ENCODE data around the gene ZFR.
"Not testable (repeated sequence)": the region's sequence is repeated elsewhere in the genome, so short reads cannot be mapped to it uniquely, and the experiment has no call there.

ZFR gene

GRCh38 chr5:32329395-32329834 is 115.1 kb downstream of the ZFR start:
- H3K27me3 ChIP-seq (ENCODE audit: control insufficient read depth in 1 of 2, insufficient read depth in 2 of 2, low read length in 2 of 2): no peaks in the 10 kb centered on the region

GRCh38 chr5:32326216-32326772 is 118.2 kb downstream of the ZFR start:
- no peak overlapping the region for H3K4me3 ChIP-seq (ENCODE audit: low read depth in 1 of 2, low read length in 2 of 2)
- H3K9me3 ChIP-seq (ENCODE audit: control insufficient read depth in 1 of 2, low read length in 2 of 2): peaks cover 3 to 5% of the 10 kb centered on the region in 2 donors
- H3K4me1 ChIP-seq (ENCODE audit: control insufficient read depth in 1 of 2, insufficient read depth in 2 of 2, low read length in 2 of 2): peaks cover 3 to 5% of the 10 kb centered on the region in 2 donors
- no peak overlapping the region for H3K9ac ChIP-seq (ENCODE audit: low read depth in 1 of 2, low read length in 2 of 2)
- H3K36me3 ChIP-seq (ENCODE audit: control insufficient read depth in 1 of 2, insufficient read depth in 2 of 2, low read length in 2 of 2): no peaks in the 10 kb centered on the region
- H3K27me3 ChIP-seq (ENCODE audit: control insufficient read depth in 1 of 2, insufficient read depth in 2 of 2, low read length in 2 of 2): no peaks in the 10 kb centered on the region
- no peak overlapping the region for H3K27ac ChIP-seq (ENCODE audit: low read depth, low read length)

More at GRCh38 chr5:32329395-32329834, 115.1 kb downstream of the ZFR start:
- H3K27ac ChIP-seq (ENCODE audit: low read depth, low read length): no peak overlapping the region
- H3K36me3 ChIP-seq (ENCODE audit: control insufficient read depth in 1 of 2, insufficient read depth in 2 of 2, low read length in 2 of 2): no peaks in the 10 kb centered on the region
- H3K9me3 ChIP-seq (ENCODE audit: control insufficient read depth in 1 of 2, low read length in 2 of 2): no peaks in the 10 kb centered on the region
- H3K4me3 ChIP-seq (ENCODE audit: low read depth in 1 of 2, low read length in 2 of 2): no peak overlapping the region
- H3K4me1 ChIP-seq (ENCODE audit: control insufficient read depth in 1 of 2, insufficient read depth in 2 of 2, low read length in 2 of 2): peaks cover 3 to 5% of the 10 kb centered on the region in 2 donors
- no peak overlapping the region for H3K9ac ChIP-seq (ENCODE audit: low read depth in 1 of 2, low read length in 2 of 2)

- Histone ChIP-seq H3K4me1 (ENCODE audit: control insufficient read depth in 1 of 2, insufficient read depth in 2 of 2, low read length in 2 of 2) (peaks cover 0 to 3% of the 10 kb centered on the region in 2 donors), H3K9me3 (ENCODE audit: control insufficient read depth in 1 of 2, low read length in 2 of 2) (peaks cover 3 to 5% of the 10 kb centered on the region in 2 donors), H3K27me3 (ENCODE audit: control insufficient read depth in 1 of 2, insufficient read depth in 2 of 2, low read length in 2 of 2) (no peaks in the 10 kb centered on the region), H3K27ac (ENCODE audit: low read depth, low read length) (no peak overlapping the region), H3K9ac (ENCODE audit: low read depth in 1 of 2, low read length in 2 of 2) (no peak overlapping the region), H3K4me3 (ENCODE audit: low read depth in 1 of 2, low read length in 2 of 2) (no peak overlapping the region), H3K36me3 (ENCODE audit: control insufficient read depth in 1 of 2, insufficient read depth in 2 of 2, low read length in 2 of 2) (no peaks in the 10 kb centered on the region)
Observed at GRCh38 chr5:32325616-32326015, 118.9 kb downstream of the ZFR start.

- Histone ChIP-seq H3K9ac (ENCODE audit: low read depth in 1 of 2, low read length in 2 of 2) (no peak overlapping the region), H3K27me3 (ENCODE audit: control insufficient read depth in 1 of 2, insufficient read depth in 2 of 2, low read length in 2 of 2) (no peaks in the 10 kb centered on the region), H3K4me1 (ENCODE audit: control insufficient read depth in 1 of 2, insufficient read depth in 2 of 2, low read length in 2 of 2) (peaks cover 0 to 2% of the 10 kb centered on the region in 2 donors), H3K36me3 (ENCODE audit: control insufficient read depth in 1 of 2, insufficient read depth in 2 of 2, low read length in 2 of 2) (no peaks in the 10 kb centered on the region), H3K27ac (ENCODE audit: low read depth, low read length) (no peak overlapping the region), H3K4me3 (ENCODE audit: low read depth in 1 of 2, low read length in 2 of 2) (no peak overlapping the region), H3K9me3 (ENCODE audit: control insufficient read depth in 1 of 2, low read length in 2 of 2) (peaks cover 3 to 5% of the 10 kb centered on the region in 2 donors)
Observed at GRCh38 chr5:32325062-32325461, 119.5 kb downstream of the ZFR start.

- Histone ChIP-seq H3K27ac (ENCODE audit: low read depth, low read length) (no peak overlapping the region), H3K9ac (ENCODE audit: low read depth in 1 of 2, low read length in 2 of 2) (no peak overlapping the region), H3K4me3 (ENCODE audit: low read depth in 1 of 2, low read length in 2 of 2) (no peak overlapping the region), H3K27me3 (ENCODE audit: control insufficient read depth in 1 of 2, insufficient read depth in 2 of 2, low read length in 2 of 2) (no peaks in the 10 kb centered on the region), H3K36me3 (ENCODE audit: control insufficient read depth in 1 of 2, insufficient read depth in 2 of 2, low read length in 2 of 2) (no peaks in the 10 kb centered on the region), H3K4me1 (ENCODE audit: control insufficient read depth in 1 of 2, insufficient read depth in 2 of 2, low read length in 2 of 2) (no peaks in the 10 kb centered on the region), H3K9me3 (ENCODE audit: control insufficient read depth in 1 of 2, low read length in 2 of 2) (peaks cover 3 to 5% of the 10 kb centered on the region in 2 donors)
Observed at GRCh38 chr5:32323741-32324140, 120.8 kb downstream of the ZFR start.

GRCh38 chr5:32322882-32323281 is 121.7 kb downstream of the ZFR start:
- no peak overlapping the region for H3K9ac ChIP-seq (ENCODE audit: low read depth in 1 of 2, low read length in 2 of 2)
- peaks cover 3 to 5% of the 10 kb centered on the region in 2 donors for H3K9me3 ChIP-seq (ENCODE audit: control insufficient read depth in 1 of 2, low read length in 2 of 2)
- no peaks in the 10 kb centered on the region for H3K4me1 ChIP-seq (ENCODE audit: control insufficient read depth in 1 of 2, insufficient read depth in 2 of 2, low read length in 2 of 2)
- no peaks in the 10 kb centered on the region for H3K36me3 ChIP-seq (ENCODE audit: control insufficient read depth in 1 of 2, insufficient read depth in 2 of 2, low read length in 2 of 2)
- no peak overlapping the region for H3K27ac ChIP-seq (ENCODE audit: low read depth, low read length)
- no peaks in the 10 kb centered on the region for H3K27me3 ChIP-seq (ENCODE audit: control insufficient read depth in 1 of 2, insufficient read depth in 2 of 2, low read length in 2 of 2)
- H3K4me3 ChIP-seq (ENCODE audit: low read depth in 1 of 2, low read length in 2 of 2): no peak overlapping the region

- not testable (repeated sequence) for H3K9ac ChIP-seq (ENCODE audit: low read depth in 1 of 2, low read length in 2 of 2); H3K36me3 ChIP-seq (ENCODE audit: control insufficient read depth in 1 of 2, insufficient read depth in 2 of 2, low read length in 2 of 2); H3K27ac ChIP-seq (ENCODE audit: low read depth, low read length); H3K4me1 ChIP-seq (ENCODE audit: control insufficient read depth in 1 of 2, insufficient read depth in 2 of 2, low read length in 2 of 2); H3K9me3 ChIP-seq (ENCODE audit: control insufficient read depth in 1 of 2, low read length in 2 of 2); H3K27me3 ChIP-seq (ENCODE audit: control insufficient read depth in 1 of 2, insufficient read depth in 2 of 2, low read length in 2 of 2); H3K4me3 ChIP-seq (ENCODE audit: low read depth in 1 of 2, low read length in 2 of 2)
Observed at GRCh38 chr5:32321787-32322186, 122.8 kb downstream of the ZFR start.

- Histone ChIP-seq H3K4me3 (ENCODE audit: low read depth in 1 of 2, low read length in 2 of 2) (no peak overlapping the region), H3K27me3 (ENCODE audit: control insufficient read depth in 1 of 2, insufficient read depth in 2 of 2, low read length in 2 of 2) (no peaks in the 10 kb centered on the region), H3K9me3 (ENCODE audit: control insufficient read depth in 1 of 2, low read length in 2 of 2) (peaks cover 3 to 5% of the 10 kb centered on the region in 2 donors), H3K27ac (ENCODE audit: low read depth, low read length) (no peak overlapping the region), H3K4me1 (ENCODE audit: control insufficient read depth in 1 of 2, insufficient read depth in 2 of 2, low read length in 2 of 2) (no peaks in the 10 kb centered on the region), H3K9ac (ENCODE audit: low read depth in 1 of 2, low read length in 2 of 2) (no peak overlapping the region), H3K36me3 (ENCODE audit: control insufficient read depth in 1 of 2, insufficient read depth in 2 of 2, low read length in 2 of 2) (no peaks in the 10 kb centered on the region)
Observed at GRCh38 chr5:32320576-32320975, 124.0 kb downstream of the ZFR start.

- no peak overlapping the region for H3K9ac ChIP-seq (ENCODE audit: low read depth in 1 of 2, low read length in 2 of 2)
- H3K9me3 ChIP-seq (ENCODE audit: control insufficient read depth in 1 of 2, low read length in 2 of 2): peaks cover 3 to 5% of the 10 kb centered on the region in 2 donors
- no peak overlapping the region for H3K4me3 ChIP-seq (ENCODE audit: low read depth in 1 of 2, low read length in 2 of 2)
- no peaks in the 10 kb centered on the region for H3K27me3 ChIP-seq (ENCODE audit: control insufficient read depth in 1 of 2, insufficient read depth in 2 of 2, low read length in 2 of 2)
- no peaks in the 10 kb centered on the region for H3K4me1 ChIP-seq (ENCODE audit: control insufficient read depth in 1 of 2, insufficient read depth in 2 of 2, low read length in 2 of 2)
- H3K27ac ChIP-seq (ENCODE audit: low read depth, low read length): no peak overlapping the region
- no peaks in the 10 kb centered on the region for H3K36me3 ChIP-seq (ENCODE audit: control insufficient read depth in 1 of 2, insufficient read depth in 2 of 2, low read length in 2 of 2)
Observed at GRCh38 chr5:32319926-32320543, 124.5 kb downstream of the ZFR start.

- Histone ChIP-seq H3K4me3 (ENCODE audit: low read depth in 1 of 2, low read length in 2 of 2) (no peak overlapping the region), H3K36me3 (ENCODE audit: control insufficient read depth in 1 of 2, insufficient read depth in 2 of 2, low read length in 2 of 2) (no peaks in the 10 kb centered on the region), H3K27ac (ENCODE audit: low read depth, low read length) (no peak overlapping the region)
Observed at GRCh38 chr5:32319392-32319791, 125.1 kb downstream of the ZFR start.

More at GRCh38 chr5:32319392-32319791, 125.1 kb downstream of the ZFR start:
- Histone ChIP-seq H3K9ac (ENCODE audit: low read depth in 1 of 2, low read length in 2 of 2) (no peak overlapping the region), H3K4me1 (ENCODE audit: control insufficient read depth in 1 of 2, insufficient read depth in 2 of 2, low read length in 2 of 2) (no peaks in the 10 kb centered on the region), H3K9me3 (ENCODE audit: control insufficient read depth in 1 of 2, low read length in 2 of 2) (peaks cover 3 to 5% of the 10 kb centered on the region in 2 donors), H3K27me3 (ENCODE audit: control insufficient read depth in 1 of 2, insufficient read depth in 2 of 2, low read length in 2 of 2) (no peaks in the 10 kb centered on the region)

All from duodenal mucosa (tissue), 2 donors.